Lower leg skin (tissue), 4 donors: Measurements from ENCODE around the gene UNKL. TPM values are rescaled to one million over a fixed set of nuclear protein-coding genes. Genes with fewer than 3 reads are reported as not detected.

ENCODE experiments used
- DNase-seq, 2 donors: peaks; one replicate each; pipeline ENCODE4 v3.0.0-alpha.2; 2019; ENCODE audit warnings: low spot score in 2 of 2
- H3K4me3 ChIP-seq: fragments of 200-600 bp; sonication (generic); 2 replicates; pipeline ENCODE4 v1.5.1; 2017; ENCODE audit warnings: mild to moderate bottlenecking, low read depth; ENCODE audit not compliant: poor library complexity, severe bottlenecking
- POLR2A ChIP-seq, 2 donors: fragments of 450-650 bp; IDR thresholded peaks; one replicate each; pipeline ENCODE4 v1.6.1; 2016 to 2017; ENCODE audit warnings: antibody characterized with exemption in 2 of 2, mild to moderate bottlenecking in 1 of 2, moderate library complexity in 1 of 2
- WGBS, 2 donors: methylation state at CpG; one replicate each; pipeline ENCODE4 v1.1.5; 2018; 5-methylcytosine and 5-hydroxymethylcytosine counted together
- intact Hi-C: fragments of 100-400 bp; cut with DNase I; formaldehyde crosslinking; loops from one replicate; pipeline ENCODE4 v1.15.0; 2023; ENCODE audit warnings: low total_unique reads
- total RNA-seq, 4 donors: library from RNA; depleted of rRNA; stranded (reverse); fragments of >200 nt; gene quantifications; one replicate each; pipeline ENCODE4 v1.1.0, GENCODE V29; 2016
- TF ChIP-seq, protein P1 (sequence below), 3 donors: fragments of 450-650 bp; IDR thresholded peaks; one replicate each; pipeline ENCODE4 v1.5.1; 2016; ENCODE audit warnings: antibody characterized with exemption in 3 of 3, mild to moderate bottlenecking in 3 of 3, moderate library complexity in 2 of 3

UNKL gene
- total RNA-seq, 4 donors from 2014 or later = 25.7 to 63.4 (median 36.6) TPM

DNA sequence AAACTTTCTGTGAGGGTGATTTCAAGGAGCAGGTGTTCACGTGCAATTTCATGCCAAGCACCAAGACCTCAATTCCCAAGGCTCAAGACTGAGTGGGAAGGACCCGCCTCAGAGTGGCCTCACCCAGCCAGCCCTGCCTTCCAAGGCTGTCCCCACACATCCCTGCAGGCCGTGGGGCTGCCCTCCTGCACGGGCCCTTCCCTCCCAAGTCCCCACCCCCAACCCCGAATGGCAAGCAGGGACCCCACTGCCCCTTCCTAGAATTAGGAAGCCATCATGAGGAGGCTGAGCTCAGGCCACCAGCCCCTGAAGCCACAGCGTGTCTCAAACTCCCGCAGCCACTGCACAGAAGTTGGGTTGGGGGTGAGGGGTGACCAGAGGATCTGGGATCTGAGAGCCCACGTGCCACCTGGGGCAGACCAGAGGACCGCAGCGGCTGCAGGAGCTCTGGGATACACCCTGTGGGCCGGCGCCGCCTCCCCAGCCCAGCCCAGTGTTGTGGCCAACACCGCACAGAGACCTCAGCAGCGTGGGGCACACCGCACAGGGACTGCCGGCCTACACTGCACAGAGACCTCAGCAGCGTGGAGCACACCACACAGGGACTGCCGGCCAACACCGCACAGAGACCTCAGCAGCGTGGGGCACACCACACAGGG is 42.1 kb downstream of the UNKL start:
- intact Hi-C loops = no loop called here
- no peak for DNase-seq
- H3K4me3 ChIP-seq = no peak overlapping the region
- TF ChIP-seq POLR2A (IDR thresholded peaks at IDR 0.05) = no peak
- TF ChIP-seq, protein P1, sequence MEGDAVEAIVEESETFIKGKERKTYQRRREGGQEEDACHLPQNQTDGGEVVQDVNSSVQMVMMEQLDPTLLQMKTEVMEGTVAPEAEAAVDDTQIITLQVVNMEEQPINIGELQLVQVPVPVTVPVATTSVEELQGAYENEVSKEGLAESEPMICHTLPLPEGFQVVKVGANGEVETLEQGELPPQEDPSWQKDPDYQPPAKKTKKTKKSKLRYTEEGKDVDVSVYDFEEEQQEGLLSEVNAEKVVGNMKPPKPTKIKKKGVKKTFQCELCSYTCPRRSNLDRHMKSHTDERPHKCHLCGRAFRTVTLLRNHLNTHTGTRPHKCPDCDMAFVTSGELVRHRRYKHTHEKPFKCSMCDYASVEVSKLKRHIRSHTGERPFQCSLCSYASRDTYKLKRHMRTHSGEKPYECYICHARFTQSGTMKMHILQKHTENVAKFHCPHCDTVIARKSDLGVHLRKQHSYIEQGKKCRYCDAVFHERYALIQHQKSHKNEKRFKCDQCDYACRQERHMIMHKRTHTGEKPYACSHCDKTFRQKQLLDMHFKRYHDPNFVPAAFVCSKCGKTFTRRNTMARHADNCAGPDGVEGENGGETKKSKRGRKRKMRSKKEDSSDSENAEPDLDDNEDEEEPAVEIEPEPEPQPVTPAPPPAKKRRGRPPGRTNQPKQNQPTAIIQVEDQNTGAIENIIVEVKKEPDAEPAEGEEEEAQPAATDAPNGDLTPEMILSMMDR (IDR thresholded peaks at IDR 0.05) = no peak
- WGBS, 2 donors = 89 to 95% methylated on average over 7 to 8 of the region's 21 CpGs

DNA sequence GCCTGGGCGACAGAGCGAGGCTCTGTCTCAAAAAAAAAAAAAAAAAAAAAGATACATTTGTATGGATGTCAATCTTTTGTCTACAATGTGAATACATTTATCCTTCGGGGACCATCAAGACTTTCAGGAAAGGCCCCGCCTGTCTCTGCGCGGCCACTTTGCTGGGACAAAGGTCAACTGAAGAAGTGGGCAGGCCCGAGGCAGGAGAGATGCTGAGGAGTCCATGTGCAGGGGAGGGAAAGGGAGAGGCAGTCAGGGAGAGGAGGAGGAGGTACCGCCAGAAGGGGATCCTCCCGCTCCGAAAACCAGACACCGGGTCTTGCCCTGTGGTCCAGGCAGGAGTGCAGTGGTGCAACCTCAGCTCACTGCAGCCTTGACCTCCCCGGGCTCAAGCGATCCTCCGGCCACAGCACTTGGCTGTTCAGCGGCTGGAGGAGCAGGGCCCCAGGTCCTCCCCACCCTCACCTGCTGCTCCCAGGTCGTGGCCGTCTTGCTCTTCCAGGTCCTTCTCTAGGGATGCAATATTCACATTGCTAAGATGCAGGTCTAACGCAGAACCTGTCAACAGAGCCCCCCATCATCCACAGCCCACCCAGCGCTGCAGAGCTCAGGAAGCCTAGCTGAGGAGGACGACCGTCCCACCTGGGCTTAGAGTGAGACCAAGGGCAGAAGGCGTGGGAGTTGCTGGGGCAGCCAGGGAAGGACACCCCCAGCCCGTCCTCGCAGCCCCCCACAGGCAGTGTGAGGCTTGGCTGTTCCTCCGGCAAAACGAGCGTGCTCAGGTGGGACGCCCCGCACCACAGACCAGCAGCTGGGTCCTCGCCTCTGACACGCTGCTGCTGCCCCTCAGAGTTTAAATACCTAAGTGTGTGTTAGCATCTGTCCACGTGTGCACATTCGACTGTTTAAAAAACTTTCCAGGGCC is 43.2 kb downstream of the UNKL start:
- TF ChIP-seq POLR2A (IDR thresholded peaks at IDR 0.05) = no peak
- TF ChIP-seq, protein P1 (IDR thresholded peaks at IDR 0.05) = no peak
- DNase-seq = no peak
- H3K4me3 ChIP-seq = no peak overlapping the region
- intact Hi-C loops = no loop called here
- WGBS, 2 donors = 90 to 92% methylated on average over 33 of the region's 33 CpGs

DNA sequence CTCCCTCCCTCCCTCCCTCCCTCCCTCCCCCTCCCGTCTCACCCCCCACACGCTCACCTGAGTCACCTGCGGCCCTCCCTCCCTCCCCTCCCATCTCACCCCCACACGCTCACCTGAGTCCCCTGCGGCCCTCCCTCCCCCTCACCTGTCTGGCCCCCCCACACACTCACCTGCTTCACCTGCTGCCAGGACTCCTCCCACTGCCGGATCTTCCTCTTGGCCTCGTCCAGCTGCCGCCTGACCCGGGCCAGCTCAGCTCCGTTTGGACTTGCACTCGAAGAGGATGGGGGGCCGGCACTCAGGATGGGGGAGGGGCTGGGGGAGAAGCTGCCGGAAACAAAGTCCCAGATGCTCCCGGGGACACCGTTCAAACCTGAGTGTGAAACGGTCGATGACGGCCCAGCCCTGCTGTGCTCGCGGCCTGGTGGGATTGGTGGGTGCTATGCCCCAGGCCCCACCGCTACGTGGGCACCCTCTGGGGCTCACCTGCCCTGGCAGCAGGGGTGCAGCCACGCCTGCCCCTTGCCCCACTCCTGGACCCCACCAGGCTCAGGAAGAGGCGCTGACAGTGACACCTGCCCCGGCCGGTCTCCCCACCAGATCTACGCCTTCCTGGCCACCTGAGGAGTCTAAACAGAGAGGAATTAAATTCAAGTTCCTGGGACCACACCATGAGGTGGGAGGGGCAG is 46.9 kb downstream of the UNKL start:
- intact Hi-C loops = no loop called here
- TF ChIP-seq, protein P1 (IDR thresholded peaks at IDR 0.05) = no peak
- 75 to 81% methylated on average over 20 to 22 of the region's 27 CpGs for WGBS, 2 donors
- no peak overlapping the region for H3K4me3 ChIP-seq
- no peak for DNase-seq

DNA sequence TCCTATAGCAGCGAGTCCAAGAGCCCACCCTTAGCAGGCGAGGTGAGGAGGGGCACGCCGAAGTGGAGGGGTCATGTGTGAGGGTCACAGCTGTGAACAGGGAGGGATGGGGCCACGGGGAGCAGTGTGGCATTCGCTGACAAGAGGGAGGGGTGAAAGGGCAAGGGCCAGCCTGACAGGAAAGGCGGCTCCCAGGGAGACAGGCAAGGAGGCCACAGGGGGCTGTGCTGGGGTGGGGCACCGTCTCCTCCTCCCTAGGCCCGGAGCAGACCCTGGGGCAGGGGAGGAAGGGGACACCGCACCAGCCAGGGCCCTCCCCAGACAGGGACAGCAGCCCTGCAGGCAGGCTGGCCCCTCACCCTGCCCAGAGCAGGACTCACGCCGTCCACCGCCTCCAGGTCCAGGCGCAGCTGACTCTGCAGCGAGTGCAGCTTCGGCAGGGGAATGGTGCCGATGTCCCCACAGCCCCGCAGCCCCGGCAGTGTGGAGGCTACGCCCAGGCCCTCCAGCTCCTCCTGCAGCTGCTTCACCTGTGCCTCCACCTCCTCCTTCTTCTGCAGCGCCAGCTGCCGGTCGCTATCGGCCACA is 47.7 kb downstream of the UNKL start:
- intact Hi-C loops = no loop called here
- TF ChIP-seq, protein P1 (IDR thresholded peaks at IDR 0.05) = no peak
- no peak for TF ChIP-seq POLR2A (IDR thresholded peaks at IDR 0.05)
- H3K4me3 ChIP-seq = no peak overlapping the region
- DNase-seq = no peak
- WGBS, 2 donors = 88 to 91% methylated on average over 22 to 24 of the region's 24 CpGs

DNA sequence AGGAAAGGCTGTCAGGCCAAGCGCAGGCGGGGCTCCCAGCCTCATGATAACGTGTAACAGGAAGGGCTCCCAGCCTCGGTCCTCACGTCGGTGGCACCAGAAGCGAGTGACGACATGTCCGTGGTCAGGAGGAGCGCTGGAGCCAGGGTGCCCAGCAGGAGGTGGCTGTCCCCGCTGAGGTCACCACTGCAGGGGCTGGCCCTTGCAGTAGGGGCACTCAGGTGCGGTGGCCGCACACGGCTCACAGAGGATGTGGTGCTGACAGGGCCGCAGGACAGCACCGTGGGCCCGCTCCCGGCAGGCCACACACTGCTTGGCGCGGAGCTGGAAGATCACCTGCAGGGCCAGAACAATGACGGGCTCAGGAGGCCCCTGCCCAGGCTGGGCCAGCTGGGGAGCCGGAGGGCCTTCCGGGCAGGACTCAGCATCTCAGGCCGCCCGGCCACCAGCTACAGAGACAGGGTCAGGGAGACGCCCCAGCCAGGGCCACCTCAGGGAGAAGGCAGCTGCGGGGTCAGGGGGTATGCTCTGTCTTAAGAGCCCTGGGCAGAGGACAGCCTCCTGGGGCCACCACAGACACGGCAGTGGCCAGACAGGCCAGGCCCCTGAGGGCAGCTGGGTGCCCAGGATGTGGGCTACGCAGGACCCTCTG is 48.3 kb downstream of the UNKL start:
- no peak overlapping the region for H3K4me3 ChIP-seq
- intact Hi-C loops = no loop called here
- no peak for DNase-seq
- 76 to 87% methylated on average over 21 to 26 of the region's 29 CpGs for WGBS, 2 donors
- no peak for TF ChIP-seq POLR2A (IDR thresholded peaks at IDR 0.05)
- TF ChIP-seq, protein P1 (IDR thresholded peaks at IDR 0.05) = no peak
